ENCODE data around the gene DISC1. TPM values are rescaled to one million over a fixed set of nuclear protein-coding genes. Genes with fewer than 3 reads are reported as not detected.

Gene DISC1
- total RNA-seq, 6 experiments from 2014 or later = 1.8 to 3.3 (median 2.4) TPM

DNA sequence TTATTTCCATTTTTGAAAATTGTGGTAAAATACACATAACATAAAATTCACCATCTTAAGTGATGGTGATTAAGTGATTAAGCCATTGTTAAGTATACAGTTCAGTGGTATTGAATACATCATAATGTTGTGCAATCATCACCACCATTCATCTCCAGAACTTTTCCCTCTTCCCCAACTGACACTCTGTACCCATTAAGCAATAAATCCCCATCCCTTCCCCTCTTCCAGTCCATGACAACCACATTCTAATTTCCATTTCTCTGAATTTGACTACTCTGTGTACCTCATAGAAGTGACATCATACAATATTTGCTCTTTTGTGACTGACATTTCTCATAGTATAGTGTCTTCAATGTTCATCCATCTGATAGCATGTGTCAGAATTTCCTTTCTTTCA lies 124.8 kb downstream of the DISC1 start:
- H3K27me3 ChIP-seq = no peaks in the 10 kb centered on the region
- no peaks in the 10 kb centered on the region for H3K4me1 ChIP-seq
- ATAC-seq (no peak), DNase-seq (no peak)
- intact Hi-C loops (cut with DNase I) = no loop called here
- H3K4me3 ChIP-seq = no peak overlapping the region
- no peak overlapping the region for H3K27ac ChIP-seq
- TF ChIP-seq, protein P1, sequence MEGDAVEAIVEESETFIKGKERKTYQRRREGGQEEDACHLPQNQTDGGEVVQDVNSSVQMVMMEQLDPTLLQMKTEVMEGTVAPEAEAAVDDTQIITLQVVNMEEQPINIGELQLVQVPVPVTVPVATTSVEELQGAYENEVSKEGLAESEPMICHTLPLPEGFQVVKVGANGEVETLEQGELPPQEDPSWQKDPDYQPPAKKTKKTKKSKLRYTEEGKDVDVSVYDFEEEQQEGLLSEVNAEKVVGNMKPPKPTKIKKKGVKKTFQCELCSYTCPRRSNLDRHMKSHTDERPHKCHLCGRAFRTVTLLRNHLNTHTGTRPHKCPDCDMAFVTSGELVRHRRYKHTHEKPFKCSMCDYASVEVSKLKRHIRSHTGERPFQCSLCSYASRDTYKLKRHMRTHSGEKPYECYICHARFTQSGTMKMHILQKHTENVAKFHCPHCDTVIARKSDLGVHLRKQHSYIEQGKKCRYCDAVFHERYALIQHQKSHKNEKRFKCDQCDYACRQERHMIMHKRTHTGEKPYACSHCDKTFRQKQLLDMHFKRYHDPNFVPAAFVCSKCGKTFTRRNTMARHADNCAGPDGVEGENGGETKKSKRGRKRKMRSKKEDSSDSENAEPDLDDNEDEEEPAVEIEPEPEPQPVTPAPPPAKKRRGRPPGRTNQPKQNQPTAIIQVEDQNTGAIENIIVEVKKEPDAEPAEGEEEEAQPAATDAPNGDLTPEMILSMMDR (IDR thresholded peaks at IDR 0.05) = no peak
- no peak for TF ChIP-seq POLR2A (IDR thresholded peaks at IDR 0.05)
- no peaks in the 10 kb centered on the region for H3K9me3 ChIP-seq
- no peaks in the 10 kb centered on the region for H3K36me3 ChIP-seq

DNA sequence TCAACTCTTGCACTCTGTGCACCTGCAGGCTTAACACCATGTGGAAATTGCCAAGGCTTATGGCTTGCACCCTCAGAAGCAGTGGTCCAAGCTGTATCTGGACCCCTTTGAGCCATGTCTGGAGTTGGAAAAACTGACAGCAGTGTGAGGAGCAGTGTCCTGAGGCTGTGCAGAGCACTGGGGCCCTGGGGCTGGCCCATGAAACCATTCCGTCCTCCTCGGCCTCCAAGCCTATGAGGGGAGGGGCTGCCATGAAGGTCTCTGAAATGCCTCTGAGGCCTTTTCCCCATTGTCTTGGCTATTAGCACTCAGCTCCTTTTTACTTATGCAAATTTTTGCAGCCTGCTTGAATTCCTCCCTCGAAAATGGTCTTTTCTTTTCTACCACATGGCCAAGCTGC lies 126.7 kb downstream of the DISC1 start:
- 53% methylated on average over 2 of the region's 3 CpGs for WGBS (ENCODE audit: insufficient coverage, low coverage, low lambda C conversion rate, missing lambda C conversion rate)
- no peaks in the 10 kb centered on the region for H3K27me3 ChIP-seq
- intact Hi-C loops (cut with DNase I) = no loop called here
- H3K4me3 ChIP-seq = no peak overlapping the region
- H3K27ac ChIP-seq = no peak overlapping the region
- no peak for TF ChIP-seq POLR2A (IDR thresholded peaks at IDR 0.05)
- TF ChIP-seq, protein P1 (IDR thresholded peaks at IDR 0.05) = no peak
- H3K9me3 ChIP-seq = no peaks in the 10 kb centered on the region
- H3K4me1 ChIP-seq = no peaks in the 10 kb centered on the region
- H3K36me3 ChIP-seq = no peaks in the 10 kb centered on the region
- DNase-seq = no peak
- no peak for ATAC-seq

DNA sequence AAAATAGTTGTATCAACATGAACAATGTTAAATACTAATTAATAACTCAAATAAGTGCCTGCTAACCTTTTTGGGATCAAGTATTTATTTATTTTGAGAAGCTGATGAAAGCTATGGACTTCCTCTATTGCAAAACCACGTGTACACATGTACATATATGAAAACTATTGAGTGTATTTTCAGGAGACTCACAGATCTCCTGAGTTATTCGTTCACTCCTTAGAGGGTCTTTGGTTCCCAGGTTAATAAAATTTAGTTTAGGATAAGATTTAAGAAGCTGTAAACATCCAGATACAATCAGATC lies 130.5 kb downstream of the DISC1 start:
- peak; percentile 26 to 69 (median 48) for ATAC-seq
- no peaks in the 10 kb centered on the region for H3K27me3 ChIP-seq
- intact Hi-C loops (cut with DNase I) = no loop called here

DNA sequence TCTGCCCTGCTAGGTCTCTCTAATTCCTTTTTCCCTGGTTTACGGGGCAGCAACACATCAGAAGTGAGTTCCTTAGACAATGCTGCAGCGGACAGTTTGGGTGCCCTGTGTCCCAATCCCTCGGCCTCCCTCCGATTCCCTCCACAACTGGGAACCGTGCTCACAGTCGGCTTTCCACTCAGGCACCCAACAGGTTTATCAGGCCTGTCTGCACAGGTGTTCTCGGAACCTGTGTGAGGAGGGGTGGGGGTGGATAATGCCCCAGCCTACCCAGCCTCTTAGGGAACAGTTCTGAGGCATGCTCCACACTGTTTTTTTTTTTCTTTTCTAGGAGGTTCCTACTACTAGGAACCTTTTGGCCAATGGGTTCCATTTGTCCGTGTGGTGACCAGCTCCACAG lies 131.2 kb downstream of the DISC1 start:
- no peaks in the 10 kb centered on the region for H3K9me3 ChIP-seq
- H3K4me3 ChIP-seq = no peak overlapping the region
- intact Hi-C loops (cut with DNase I) = no loop called here
- H3K27me3 ChIP-seq = no peaks in the 10 kb centered on the region
- WGBS (ENCODE audit: insufficient coverage, low coverage, low lambda C conversion rate, missing lambda C conversion rate) = 85% methylated on average over 7 of the region's 8 CpGs
- H3K27ac ChIP-seq = no peak overlapping the region
- no peaks in the 10 kb centered on the region for H3K36me3 ChIP-seq
- no peak for DNase-seq
- no peak for ATAC-seq
- TF ChIP-seq, protein P1 (IDR thresholded peaks at IDR 0.05) = no peak
- no peak for TF ChIP-seq POLR2A (IDR thresholded peaks at IDR 0.05)
- H3K4me1 ChIP-seq = no peaks in the 10 kb centered on the region

More for the DNA sequence above, 130.5 kb downstream of the DISC1 start:
- TF ChIP-seq, protein P1 (IDR thresholded peaks at IDR 0.05) = no peak
- TF ChIP-seq POLR2A (IDR thresholded peaks at IDR 0.05) = no peak
- H3K4me1 ChIP-seq = no peaks in the 10 kb centered on the region
- no peak overlapping the region for H3K27ac ChIP-seq
- WGBS (ENCODE audit: insufficient coverage, low coverage, low lambda C conversion rate, missing lambda C conversion rate) = 10% methylated on average over 2 of the region's 2 CpGs
- peak overlapping the region in 1 of 3 donors; percentile 14 for H3K4me3 ChIP-seq
- no peak for DNase-seq
- no peaks in the 10 kb centered on the region for H3K9me3 ChIP-seq
- H3K36me3 ChIP-seq = no peaks in the 10 kb centered on the region

DNA sequence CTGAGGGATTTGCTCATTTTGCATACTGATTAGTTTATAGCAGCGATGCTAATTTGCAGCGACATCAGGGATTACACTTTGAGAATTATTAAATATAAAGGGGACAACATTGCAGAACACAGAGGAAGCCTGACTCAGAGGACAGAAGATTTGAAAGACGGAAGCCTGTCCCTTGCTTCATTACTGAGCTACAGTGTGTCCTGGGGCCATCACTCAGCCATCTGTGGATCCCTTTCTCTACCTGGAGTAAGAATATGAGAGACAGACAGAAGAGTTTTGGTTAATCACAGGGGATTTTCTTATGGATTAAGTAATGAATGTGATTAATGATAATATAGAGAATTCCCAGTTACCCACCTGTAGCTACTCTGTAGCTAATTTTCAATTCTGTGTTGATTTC lies 134.7 kb downstream of the DISC1 start:
- Histone ChIP-seq H3K4me1 (no peaks in the 10 kb centered on the region), H3K36me3 (no peaks in the 10 kb centered on the region), H3K27me3 (no peaks in the 10 kb centered on the region), H3K9me3 (no peaks in the 10 kb centered on the region), H3K4me3 (no peak overlapping the region), H3K27ac (no peak overlapping the region)
- TF ChIP-seq, protein P1 (IDR thresholded peaks at IDR 0.05) = no peak
- no peak for TF ChIP-seq POLR2A (IDR thresholded peaks at IDR 0.05)
- WGBS (ENCODE audit: insufficient coverage, low coverage, low lambda C conversion rate, missing lambda C conversion rate) = 55% methylated on average over 3 of the region's 3 CpGs
- ATAC-seq = no peak
- DNase-seq = no peak
- intact Hi-C loops (cut with DNase I) = no loop called here
